NCI-H510A (cell line): ENCODE measurements around the gene TMEM165.
"Not testable (repeated sequence)": the region's sequence is repeated elsewhere in the genome, so short reads cannot be mapped to it uniquely, and the experiment has no call there.

Experiments
- DNase-seq: peaks from one replicate; lab custom pipeline; 2025; lab: John Stamatoyannopoulos, UW

TMEM165 gene

GRCh38 chr4:55395529-55396307 lies at the start of gene TMEM165:
Gene TMEM165, plus strand, starts transcription at chr4:55395957. Its CDS starts 233 bp downstream, at chr4:55396190.
- DNase-seq: peak; percentile 95

GRCh38 chr4:55345980-55346850 lies 49.5 kb upstream of the TMEM165 start, which contains the start of gene SRD5A3:
Gene SRD5A3, plus strand, starts transcription at chr4:55346242. Its CDS starts 95 bp downstream, at chr4:55346337.
- DNase-seq: peak; percentile 84

GRCh38 chr4:55346851-55347255 lies 48.9 kb upstream of the TMEM165 start:
- no peak for DNase-seq

- DNase-seq: no peak
Measured at GRCh38 chr4:55347610-55348228, 48.0 kb upstream of the TMEM165 start.

- DNase-seq: no peak
Measured at GRCh38 chr4:55348466-55348865, 47.3 kb upstream of the TMEM165 start.

GRCh38 chr4:55350870-55351269 lies 44.9 kb upstream of the TMEM165 start:
- DNase-seq: not testable (repeated sequence)

- DNase-seq: no peak
Measured at GRCh38 chr4:55351824-55352223, 43.9 kb upstream of the TMEM165 start.

GRCh38 chr4:55352726-55353125 lies 43.0 kb upstream of the TMEM165 start:
- DNase-seq: no peak

GRCh38 chr4:55353228-55353747 lies 42.5 kb upstream of the TMEM165 start:
- DNase-seq: not testable (repeated sequence)

- no peak for DNase-seq
Measured at GRCh38 chr4:55354648-55355047, 41.1 kb upstream of the TMEM165 start.

GRCh38 chr4:55355555-55355954 lies 40.2 kb upstream of the TMEM165 start:
- DNase-seq: no peak

GRCh38 chr4:55356991-55357461 lies 38.7 kb upstream of the TMEM165 start:
- DNase-seq: peak; percentile 57

- no peak for DNase-seq
Measured at GRCh38 chr4:55358246-55358645, 37.5 kb upstream of the TMEM165 start.

GRCh38 chr4:55358668-55359067 lies 37.1 kb upstream of the TMEM165 start:
- DNase-seq: no peak

GRCh38 chr4:55359397-55359916 lies 36.3 kb upstream of the TMEM165 start:
- no peak for DNase-seq

GRCh38 chr4:55362938-55363337 lies 32.8 kb upstream of the TMEM165 start:
- DNase-seq: not testable (repeated sequence)

GRCh38 chr4:55363691-55364351 lies 31.9 kb upstream of the TMEM165 start:
- DNase-seq: no peak

- DNase-seq: no peak
Measured at GRCh38 chr4:55364691-55365344, 30.9 kb upstream of the TMEM165 start.

- no peak for DNase-seq
Measured at GRCh38 chr4:55365345-55365728, 30.4 kb upstream of the TMEM165 start.

GRCh38 chr4:55366621-55367020 lies 29.1 kb upstream of the TMEM165 start:
- DNase-seq: no peak
